Activated CD4-positive, alpha-beta memory T cell treated with anti-CD3 and anti-CD28 coated beads for 36 hours (primary cell): Measurements from ENCODE around the gene THTPA. TPM values are rescaled to one million over a fixed set of nuclear protein-coding genes. Genes with fewer than 3 reads are reported as not detected.

ENCODE experiments used
- CTCF ChIA-PET: fragments of 350-600 bp; sonication (Branson Sonifier 250); formaldehyde crosslinking; loops from one replicate; lab custom pipeline; 2021; ENCODE audit warnings: antibody characterized with exemption, inconsistent platforms; lab: Charles Lee
- POLR2A ChIA-PET: fragments of 350-600 bp; sonication (Branson Sonifier 250); formaldehyde crosslinking; loops from one replicate; lab custom pipeline; 2021; ENCODE audit warnings: antibody characterized with exemption; lab: Charles Lee
- DNase-seq: peaks from one replicate; pipeline ENCODE4 v3.0.0-alpha.2; 2020
- H3K27ac Mint-ChIP-seq: one replicate; pipeline ENCODE4 v1.8.0; 2021; ENCODE audit warnings: mixed read lengths
- H3K27me3 Mint-ChIP-seq: one replicate; pipeline ENCODE4 v1.8.0; 2021; ENCODE audit warnings: mixed read lengths
- H3K36me3 Mint-ChIP-seq: one replicate; pipeline ENCODE4 v1.8.0; 2021; ENCODE audit warnings: mixed read lengths
- H3K4me1 Mint-ChIP-seq: one replicate; pipeline ENCODE4 v1.8.0; 2021; ENCODE audit warnings: low read depth, mixed read lengths
- H3K4me3 Mint-ChIP-seq: one replicate; pipeline ENCODE4 v1.8.0; 2021; ENCODE audit warnings: mild to moderate bottlenecking, mixed read lengths
- H3K9me3 Mint-ChIP-seq: one replicate; pipeline ENCODE4 v1.8.0; 2021; ENCODE audit warnings: mixed read lengths
- intact Hi-C: fragments of 100-400 bp; cut with micrococcal nuclease; formaldehyde crosslinking; loops from one replicate; pipeline ENCODE4 v1.15.1; 2023
- total RNA-seq, 2 experiments: library from RNA; stranded (reverse); gene quantifications; one replicate each; pipeline ENCODE4 v1.2.3, GENCODE V29; 2021

Gene THTPA
- total RNA-seq, 2 experiments from 2014 or later, result 7.7 to 8.2 TPM

DNA sequence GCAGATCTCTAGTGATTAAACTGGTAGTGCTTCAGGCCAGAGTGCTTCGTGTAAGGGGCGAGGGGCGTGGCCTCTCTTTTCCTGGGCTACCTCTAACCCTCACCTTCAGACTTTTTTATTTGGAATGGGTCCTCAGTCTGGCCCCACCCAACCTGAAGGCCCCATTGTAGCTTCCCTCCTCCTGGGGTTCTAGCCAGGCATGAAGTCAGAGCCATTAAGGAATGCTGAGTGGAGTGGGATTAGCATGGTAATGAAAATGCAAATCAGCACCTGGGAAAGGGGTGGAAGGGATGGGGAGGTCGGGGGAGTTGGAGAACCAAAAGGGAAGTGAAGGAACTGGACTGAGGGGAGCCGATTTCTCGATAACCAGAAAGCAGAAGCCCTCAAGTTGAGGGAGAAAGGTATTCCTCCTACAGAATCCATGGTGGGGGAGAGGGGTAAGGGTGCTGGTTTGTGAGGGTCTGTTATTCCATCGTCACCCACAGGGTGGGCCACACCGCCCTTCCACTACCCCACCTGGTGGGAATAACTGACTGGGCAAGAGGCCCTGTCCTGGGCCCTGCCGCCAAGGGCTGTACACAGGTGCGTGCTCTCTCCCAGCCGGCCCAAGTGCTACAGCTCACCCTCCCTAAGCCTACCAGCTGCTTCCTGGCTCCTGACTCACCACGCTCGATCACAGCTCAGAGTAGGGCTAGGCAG lies 18.6 kb upstream of the THTPA start:
- POLR2A ChIA-PET, result interaction anchor here (1.0 kb wide), 1 partner anchor 63 kb away, joined by 3 read pairs; no protein-coding TSS in a partner anchor
- no peaks in the 10 kb centered on the region for H3K36me3 Mint-ChIP-seq
- H3K27ac Mint-ChIP-seq, result no peak overlapping the region
- H3K4me3 Mint-ChIP-seq, result no peak overlapping the region
- no peaks in the 10 kb centered on the region for H3K9me3 Mint-ChIP-seq
- H3K27me3 Mint-ChIP-seq, result peaks cover 2% of the 10 kb centered on the region
- no peaks in the 10 kb centered on the region for H3K4me1 Mint-ChIP-seq
- CTCF ChIA-PET, result interaction anchor here (0.6 to 8.4 kb wide), 10 partner anchors 8 to 325 kb away, joined by 3 to 66 read pairs (median 6); no protein-coding TSS in a partner anchor
- intact Hi-C loops, result no loop called here
- no peak for DNase-seq

DNA sequence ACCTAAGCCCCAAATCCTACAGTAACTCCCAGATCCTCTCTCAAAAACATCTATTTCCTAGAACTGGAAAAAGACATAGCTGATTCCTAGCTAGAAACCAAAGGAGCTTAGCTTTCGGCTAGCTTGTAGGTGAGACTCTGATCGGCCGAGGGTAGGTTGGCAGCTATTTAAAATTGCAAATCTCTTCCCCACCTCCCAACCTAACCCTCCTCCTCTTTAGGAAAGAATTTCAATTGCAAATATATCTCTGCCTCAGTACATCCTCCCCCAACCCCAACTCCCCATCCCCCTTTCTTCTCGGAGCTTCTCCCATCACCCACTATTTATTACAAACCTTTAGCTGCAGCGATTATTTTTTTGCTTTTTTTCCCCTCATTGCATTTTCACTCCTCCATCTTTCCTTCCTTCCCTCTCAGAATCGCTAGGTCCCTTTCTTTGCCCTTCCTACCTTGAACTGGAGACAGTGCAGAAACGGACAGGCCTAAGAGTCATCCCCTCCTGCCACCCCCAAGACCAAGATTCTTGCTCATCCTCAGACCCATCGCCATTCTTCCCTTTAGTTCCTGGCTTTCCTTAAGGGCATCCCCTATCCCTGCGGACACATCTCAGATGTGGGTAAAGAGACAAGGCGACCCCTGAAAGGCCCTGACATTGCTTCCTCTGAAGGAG lies 17.9 kb upstream of the THTPA start:
- POLR2A ChIA-PET, result no interaction called here
- peaks cover 2% of the 10 kb centered on the region for H3K27me3 Mint-ChIP-seq
- no peak for DNase-seq
- CTCF ChIA-PET, result interaction anchor here (0.6 to 8.4 kb wide), 14 partner anchors 8 to 326 kb away, joined by 3 to 66 read pairs (median 5); partner anchors contain the start of gene ZFHX2
- no peak overlapping the region for H3K27ac Mint-ChIP-seq
- H3K36me3 Mint-ChIP-seq, result no peaks in the 10 kb centered on the region
- H3K4me3 Mint-ChIP-seq, result no peak overlapping the region
- intact Hi-C loops, result no loop called here
- no peaks in the 10 kb centered on the region for H3K4me1 Mint-ChIP-seq
- H3K9me3 Mint-ChIP-seq, result no peaks in the 10 kb centered on the region

DNA sequence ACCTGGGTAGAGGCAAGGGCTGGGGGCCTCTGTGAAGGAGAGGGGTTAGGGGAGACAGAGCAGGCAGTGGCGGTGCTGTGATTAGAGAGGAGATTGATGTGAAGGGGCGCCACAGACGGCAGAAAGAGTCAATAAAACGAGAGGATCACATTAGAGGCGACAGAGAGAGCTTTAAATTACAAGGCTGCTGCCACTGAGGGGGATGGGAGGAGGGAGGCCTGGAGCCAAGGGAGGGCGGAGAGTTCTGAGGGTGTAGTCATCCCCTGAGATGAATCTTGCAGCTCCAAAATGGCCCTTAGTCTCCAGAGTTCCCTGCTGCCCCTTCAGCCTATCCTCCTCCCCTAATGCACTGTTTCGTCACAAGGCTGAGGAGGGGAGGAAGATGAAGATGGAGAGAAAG lies 17.3 kb upstream of the THTPA start:
- Mint-ChIP-seq H3K36me3 (no peaks in the 10 kb centered on the region), H3K27ac (no peak overlapping the region), H3K4me1 (no peaks in the 10 kb centered on the region), H3K4me3 (no peak overlapping the region), H3K27me3 (peaks cover 2% of the 10 kb centered on the region), H3K9me3 (no peaks in the 10 kb centered on the region)
- ChIA-PET CTCF (interaction anchor here (0.8 to 8.4 kb wide), 13 partner anchors 9 to 70 kb away, joined by 3 to 66 read pairs (median 5); partner anchors contain the start of gene ZFHX2), POLR2A (no interaction called here)
- intact Hi-C loops, result loop anchor here (1.0 kb wide), 2 partner anchors 24 to 60 kb away; no protein-coding TSS in a partner anchor
- no peak for DNase-seq

DNA sequence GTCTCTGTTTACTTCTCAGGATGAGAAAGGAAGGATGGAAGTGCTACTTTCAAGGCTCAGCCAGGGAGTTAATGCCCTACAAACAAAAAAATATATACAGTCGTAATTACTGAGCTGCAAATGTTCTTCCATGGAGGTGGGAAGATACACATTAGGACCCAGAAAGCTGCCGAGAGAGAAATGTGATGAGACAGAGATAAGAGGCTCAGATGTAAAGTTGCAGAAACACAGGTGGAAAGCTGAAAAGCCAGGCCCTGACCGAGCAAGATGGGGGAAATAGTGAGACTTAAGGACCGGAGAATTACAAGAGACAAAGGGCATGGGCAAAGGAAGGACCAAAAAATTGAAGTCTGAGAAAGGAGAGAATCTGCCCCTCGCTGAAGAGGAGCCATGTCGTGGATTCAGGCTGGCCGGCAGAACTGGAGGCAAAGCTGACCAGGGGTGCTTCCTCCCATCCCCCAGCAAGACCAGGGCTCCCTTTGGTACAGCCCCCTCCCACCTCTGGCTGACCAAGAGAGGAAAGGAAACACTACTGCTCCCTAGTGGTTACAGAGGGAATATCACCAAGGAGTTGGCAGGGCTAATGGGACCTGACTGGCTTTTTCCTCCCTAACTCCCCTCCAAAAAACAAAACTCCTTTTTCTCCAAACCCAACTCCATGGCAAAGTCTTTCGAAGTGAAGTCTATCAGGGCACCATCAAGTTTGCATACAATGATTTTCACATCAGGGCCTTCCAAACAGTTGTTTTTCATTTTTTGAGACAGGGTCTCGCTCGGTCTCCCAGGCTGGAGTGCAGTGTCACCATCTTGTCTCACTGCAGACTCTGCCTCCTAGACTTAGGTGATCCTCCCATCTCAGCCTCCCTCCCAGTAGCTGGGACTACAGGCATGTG lies 16.6 kb upstream of the THTPA start:
- intact Hi-C loops, result loop anchor here (1.0 kb wide), 2 partner anchors 23 to 61 kb away; no protein-coding TSS in a partner anchor
- Mint-ChIP-seq H3K4me1 (no peaks in the 10 kb centered on the region), H3K9me3 (no peaks in the 10 kb centered on the region), H3K27me3 (peaks cover 2% of the 10 kb centered on the region), H3K27ac (no peak overlapping the region), H3K36me3 (no peaks in the 10 kb centered on the region), H3K4me3 (no peak overlapping the region)
- DNase-seq, result peak; percentile 28
- CTCF ChIA-PET, result interaction anchor here (0.7 to 8.4 kb wide), 17 partner anchors 9 to 146 kb away, joined by 3 to 66 read pairs (median 4); partner anchors contain the start of gene ZFHX2
- POLR2A ChIA-PET, result no interaction called here

DNA sequence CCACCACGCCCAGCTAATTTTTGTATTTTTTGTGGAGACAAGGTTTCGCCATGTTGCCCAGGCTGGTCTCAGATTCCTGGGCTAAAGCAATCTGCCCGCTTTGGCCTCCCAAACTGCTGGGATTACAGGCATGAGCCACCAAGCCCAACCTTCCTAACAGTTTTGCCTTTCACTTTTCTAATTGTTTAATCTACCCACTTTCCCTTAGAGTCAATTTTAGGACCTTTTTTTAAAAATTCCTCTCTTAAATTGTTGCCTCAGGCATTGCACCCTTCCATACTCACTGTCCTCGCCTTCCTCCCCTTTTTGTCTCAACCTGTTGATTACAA lies 16.0 kb upstream of the THTPA start:
- POLR2A ChIA-PET, result no interaction called here
- CTCF ChIA-PET, result interaction anchor here (0.7 to 8.4 kb wide), 8 partner anchors 10 to 147 kb away, joined by 3 to 66 read pairs (median 4); no protein-coding TSS in a partner anchor
- H3K4me3 Mint-ChIP-seq, result no peak overlapping the region
- no peak for DNase-seq
- H3K36me3 Mint-ChIP-seq, result no peaks in the 10 kb centered on the region
- no peaks in the 10 kb centered on the region for H3K9me3 Mint-ChIP-seq
- H3K4me1 Mint-ChIP-seq, result no peaks in the 10 kb centered on the region
- intact Hi-C loops, result no loop called here
- H3K27ac Mint-ChIP-seq, result no peak overlapping the region
- peaks cover 2% of the 10 kb centered on the region for H3K27me3 Mint-ChIP-seq

DNA sequence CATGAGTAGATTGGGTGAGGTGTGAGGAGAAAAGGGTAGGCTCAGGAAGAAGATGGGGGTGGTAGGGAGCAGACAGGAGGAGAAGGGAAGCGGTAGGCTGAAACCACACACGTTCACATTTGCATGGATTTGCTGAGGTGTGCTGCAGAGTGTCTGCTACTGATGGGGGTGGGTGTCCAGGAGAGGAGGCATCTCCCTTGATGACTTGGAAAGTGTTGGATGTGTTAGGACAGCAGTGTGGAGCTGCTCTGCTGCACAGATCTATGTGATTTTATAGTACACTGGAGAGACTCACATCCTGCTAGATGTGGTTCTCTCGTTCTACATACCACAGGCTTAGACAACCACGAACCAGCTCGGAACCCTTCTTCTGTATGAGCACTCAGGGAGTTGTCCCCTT lies 13.8 kb upstream of the THTPA start:
- POLR2A ChIA-PET, result interaction anchor here (0.6 kb wide), 1 partner anchor 284 kb away, joined by 3 read pairs; no protein-coding TSS in a partner anchor
- Mint-ChIP-seq H3K4me1 (no peaks in the 10 kb centered on the region), H3K36me3 (no peaks in the 10 kb centered on the region), H3K27ac (no peak overlapping the region), H3K27me3 (peaks cover 2% of the 10 kb centered on the region), H3K9me3 (no peaks in the 10 kb centered on the region), H3K4me3 (no peak overlapping the region)
- DNase-seq, result no peak
- intact Hi-C loops, result no loop called here
- CTCF ChIA-PET, result interaction anchor here (0.5 to 8.4 kb wide), 7 partner anchors 9 to 553 kb away, joined by 3 to 66 read pairs (median 4); partner anchors contain the start of gene ZFHX2

DNA sequence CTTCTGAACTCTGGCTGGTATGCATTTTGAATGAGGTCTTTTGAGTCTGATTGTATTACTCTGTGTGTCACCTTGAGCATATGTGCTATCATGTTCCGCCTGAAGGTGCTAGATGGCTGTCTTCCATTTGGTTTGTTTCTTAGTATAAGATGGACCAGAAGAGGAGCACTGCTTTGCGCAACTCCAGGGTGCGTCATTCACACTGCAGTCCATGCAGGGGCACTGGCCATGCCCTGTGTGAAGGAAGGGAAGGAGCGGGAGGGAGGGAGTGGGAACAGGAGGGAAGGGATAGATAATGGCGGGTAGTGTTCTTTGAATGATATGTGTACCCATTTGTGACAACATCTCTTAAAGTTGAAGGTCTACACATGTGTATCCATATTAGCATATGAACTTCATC lies 12.7 kb upstream of the THTPA start:
- Mint-ChIP-seq H3K4me1 (no peaks in the 10 kb centered on the region), H3K27ac (no peak overlapping the region), H3K36me3 (no peaks in the 10 kb centered on the region), H3K4me3 (no peak overlapping the region), H3K27me3 (peaks cover 1% of the 10 kb centered on the region), H3K9me3 (no peaks in the 10 kb centered on the region)
- CTCF ChIA-PET, result interaction anchor here (1.3 to 8.4 kb wide), 3 partner anchors 17 to 552 kb away, joined by 3 to 66 read pairs (median 63); no protein-coding TSS in a partner anchor
- DNase-seq, result no peak
- intact Hi-C loops, result no loop called here
- POLR2A ChIA-PET, result no interaction called here

DNA sequence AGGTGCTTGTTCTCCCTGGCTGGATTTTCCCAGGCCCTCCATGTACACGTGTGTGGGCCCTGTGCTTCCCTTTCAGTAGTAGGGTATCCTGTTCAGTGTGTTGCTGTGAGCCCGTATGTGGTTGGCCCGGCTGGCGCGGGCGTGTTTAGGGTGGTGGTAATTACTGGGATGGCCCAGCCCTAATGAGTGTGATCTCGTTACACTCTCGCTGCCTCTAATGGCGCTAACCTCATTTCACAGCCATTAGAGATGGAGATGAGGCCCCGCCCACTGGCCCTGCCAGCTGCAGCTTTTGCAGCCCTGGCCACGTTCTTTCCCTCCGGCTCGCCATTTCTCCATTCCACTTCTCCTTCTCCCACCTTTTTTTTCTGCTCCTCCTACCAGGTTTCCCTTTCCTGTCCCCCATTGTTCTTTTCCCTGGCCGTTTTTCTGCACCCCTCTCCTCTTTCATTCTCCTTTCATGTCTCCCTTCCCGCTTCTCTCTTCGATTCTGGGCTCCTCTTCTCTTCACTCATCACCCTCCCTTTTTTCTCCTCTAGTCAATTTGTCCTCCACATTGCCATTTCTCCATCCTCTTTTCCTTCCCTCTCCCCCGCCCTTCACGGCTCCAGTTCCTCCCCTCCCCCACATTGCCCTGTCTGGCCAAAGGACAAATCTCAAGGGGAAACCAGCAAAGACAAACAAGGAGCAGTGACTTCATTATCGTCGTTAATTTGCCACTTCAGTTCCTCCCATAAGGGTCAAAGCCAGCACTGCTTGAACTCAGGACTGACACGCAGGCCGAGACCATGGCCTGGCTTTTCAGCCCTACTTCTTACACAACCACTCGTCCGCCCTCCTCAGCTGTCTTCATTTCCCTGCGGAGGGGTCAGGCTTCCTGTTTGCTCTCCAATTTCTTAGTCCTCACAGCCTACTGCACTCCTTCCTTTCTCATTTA lies 11.3 kb upstream of the THTPA start:
- Mint-ChIP-seq H3K9me3 (no peaks in the 10 kb centered on the region), H3K4me3 (no peak overlapping the region), H3K27ac (no peak overlapping the region), H3K27me3 (no peaks in the 10 kb centered on the region), H3K36me3 (no peaks in the 10 kb centered on the region), H3K4me1 (no peaks in the 10 kb centered on the region)
- no peak for DNase-seq
- intact Hi-C loops, result no loop called here
- ChIA-PET CTCF (interaction anchor here (8.1 to 8.4 kb wide), 2 partner anchors 15 to 16 kb away, joined by 63 to 66 read pairs; no protein-coding TSS in a partner anchor), POLR2A (no interaction called here)

DNA sequence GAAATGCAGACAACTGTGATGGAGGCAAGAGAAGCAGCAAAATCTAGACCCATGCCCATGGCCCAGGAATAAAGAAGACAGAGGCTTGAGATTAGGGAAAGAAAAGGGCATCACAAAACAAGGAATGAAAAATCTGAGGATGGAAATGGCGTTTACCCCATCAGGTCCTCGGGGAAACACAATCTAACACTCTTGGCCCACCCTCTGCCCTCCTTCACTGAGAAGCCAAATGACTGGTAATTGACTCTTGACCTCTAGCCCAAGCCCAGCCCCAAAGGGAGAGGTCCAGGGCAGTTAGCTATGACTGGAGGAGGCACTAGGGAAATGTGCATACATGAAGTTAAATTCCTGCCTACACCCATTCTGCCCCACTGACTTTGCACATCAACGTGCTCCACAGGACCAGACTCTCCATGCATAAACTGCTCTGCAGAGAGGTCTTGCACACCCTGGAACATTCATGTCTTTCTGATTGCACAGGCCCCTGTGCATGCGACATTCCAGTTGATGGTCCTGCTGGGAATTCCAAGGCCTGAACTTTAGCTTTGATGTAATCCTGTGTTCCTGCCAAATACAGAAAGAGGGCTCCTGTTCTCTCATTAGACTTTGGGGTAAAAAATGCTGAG lies 10.2 kb upstream of the THTPA start:
- Mint-ChIP-seq H3K36me3 (no peaks in the 10 kb centered on the region), H3K27ac (no peak overlapping the region), H3K4me3 (no peak overlapping the region), H3K4me1 (no peaks in the 10 kb centered on the region), H3K27me3 (no peaks in the 10 kb centered on the region), H3K9me3 (no peaks in the 10 kb centered on the region)
- DNase-seq, result no peak
- ChIA-PET CTCF (interaction anchor here (8.1 kb wide), 1 partner anchor 15 kb away, joined by 63 read pairs; no protein-coding TSS in a partner anchor), POLR2A (no interaction called here)
- intact Hi-C loops, result no loop called here

DNA sequence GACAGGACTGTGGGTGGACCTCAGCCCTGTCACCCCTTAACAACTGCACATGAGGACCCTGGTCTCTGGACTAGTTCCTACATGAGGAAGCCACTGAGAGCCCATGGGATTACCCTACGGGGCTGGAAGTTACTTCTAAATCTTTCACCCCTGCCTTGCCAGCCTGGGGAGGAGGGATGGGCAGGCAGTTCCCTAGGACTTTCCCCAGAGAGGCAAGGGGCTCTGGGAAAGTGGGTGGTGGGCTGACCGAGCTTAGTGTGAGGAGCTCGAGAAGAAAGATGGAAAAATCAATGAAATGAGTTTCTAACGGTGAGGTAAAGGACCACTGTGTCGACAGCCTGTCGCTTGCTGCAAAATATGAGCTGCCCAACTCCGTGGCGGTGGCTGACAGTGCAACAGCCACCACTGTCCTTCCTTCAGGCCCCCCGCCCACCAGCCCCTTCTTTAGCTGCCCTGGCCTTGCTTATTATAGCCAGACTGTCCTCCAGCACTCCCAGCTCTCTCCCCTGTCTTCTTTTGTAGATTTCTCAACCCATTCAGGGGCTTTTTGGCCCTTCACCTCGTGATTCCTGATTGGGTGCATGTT lies 9.5 kb upstream of the THTPA start:
- Mint-ChIP-seq H3K4me3 (no peak overlapping the region), H3K4me1 (no peaks in the 10 kb centered on the region), H3K27ac (no peak overlapping the region), H3K36me3 (no peaks in the 10 kb centered on the region), H3K27me3 (no peaks in the 10 kb centered on the region), H3K9me3 (no peaks in the 10 kb centered on the region)
- ChIA-PET CTCF (interaction anchor here (8.1 kb wide), 1 partner anchor 15 kb away, joined by 63 read pairs; no protein-coding TSS in a partner anchor), POLR2A (no interaction called here)
- intact Hi-C loops, result no loop called here
- DNase-seq, result no peak
